ENCODE results near the gene SUPT3H.
"Not testable (repeated sequence)": the region's sequence is repeated elsewhere in the genome, so short reads cannot be mapped to it uniquely, and the experiment has no call there.

Gene SUPT3H

GRCh38 chr6:45047573-45047972 is 330.2 kb downstream of the SUPT3H start:
- no peak for DNase-seq (ENCODE audit: extremely low spot score)
- CTCF ChIA-PET, result interaction anchor here (1.4 kb wide), 1 partner anchor 392 kb away, joined by 3 read pairs; no protein-coding TSS in a partner anchor
- no peak for TF ChIP-seq CTCF (IDR thresholded peaks at IDR 0.05; ENCODE audit: control extremely low read depth, extremely low read depth, low read depth, missing control alignments)
- POLR2A ChIA-PET, result no interaction called here

- no peak for TF ChIP-seq CTCF (IDR thresholded peaks at IDR 0.05; ENCODE audit: control extremely low read depth, extremely low read depth, low read depth, missing control alignments)
- POLR2A ChIA-PET, result no interaction called here
- CTCF ChIA-PET, result interaction anchor here (1.1 to 2.1 kb wide), 2 partner anchors 10 to 16 kb away, joined by 3 to 10 read pairs; no protein-coding TSS in a partner anchor
- DNase-seq (ENCODE audit: extremely low spot score), result no peak
Measured at GRCh38 chr6:45045253-45045601, 332.5 kb downstream of the SUPT3H start.

- POLR2A ChIA-PET, result no interaction called here
- CTCF ChIA-PET, result interaction anchor here (1.1 to 2.1 kb wide), 4 partner anchors 10 to 569 kb away, joined by 3 to 10 read pairs (median 3); no protein-coding TSS in a partner anchor
Measured at GRCh38 chr6:45044510-45045252, 333.1 kb downstream of the SUPT3H start.

GRCh38 chr6:45044086-45044485 is 333.6 kb downstream of the SUPT3H start:
- ChIA-PET POLR2A (no interaction called here), CTCF (interaction anchor here (1.1 to 2.1 kb wide), 3 partner anchors 9 to 569 kb away, joined by 3 to 10 read pairs (median 3); no protein-coding TSS in a partner anchor)
- DNase-seq (ENCODE audit: extremely low spot score), result no peak
- no peak for TF ChIP-seq CTCF (IDR thresholded peaks at IDR 0.05; ENCODE audit: control extremely low read depth, extremely low read depth, low read depth, missing control alignments)

More at GRCh38 chr6:45044510-45045252, 333.1 kb downstream of the SUPT3H start:
- no peak for DNase-seq (ENCODE audit: extremely low spot score)
- TF ChIP-seq CTCF (IDR thresholded peaks at IDR 0.05; ENCODE audit: control extremely low read depth, extremely low read depth, low read depth, missing control alignments), result no peak

GRCh38 chr6:45042673-45043072 is 335.1 kb downstream of the SUPT3H start:
- CTCF ChIA-PET; POLR2A ChIA-PET; DNase-seq (ENCODE audit: extremely low spot score): not testable (repeated sequence)

- ChIA-PET POLR2A (no interaction called here), CTCF (interaction anchor here (1.1 kb wide), 1 partner anchor 563 kb away, joined by 3 read pairs; no protein-coding TSS in a partner anchor)
- TF ChIP-seq CTCF (IDR thresholded peaks at IDR 0.05; ENCODE audit: control extremely low read depth, extremely low read depth, low read depth, missing control alignments), result no peak
- no peak for DNase-seq (ENCODE audit: extremely low spot score)
Measured at GRCh38 chr6:45038226-45038625, 339.5 kb downstream of the SUPT3H start.

- CTCF ChIA-PET, result interaction anchor here (1.5 to 2.5 kb wide), 2 partner anchors 8 to 11 kb away, joined by 4 to 10 read pairs; no protein-coding TSS in a partner anchor
Measured at GRCh38 chr6:45036103-45036502, 341.6 kb downstream of the SUPT3H start.

More at GRCh38 chr6:45036103-45036502, 341.6 kb downstream of the SUPT3H start:
- no peak for DNase-seq (ENCODE audit: extremely low spot score)
- POLR2A ChIA-PET, result no interaction called here
- TF ChIP-seq CTCF (IDR thresholded peaks at IDR 0.05; ENCODE audit: control extremely low read depth, extremely low read depth, low read depth, missing control alignments), result no peak
